ENCODE results near the gene SOX6. TPM values are rescaled to one million over a fixed set of nuclear protein-coding genes. Genes with fewer than 3 reads are reported as not detected.

SOX6 gene
- total and polyA plus RNA-seq, 2 donors (not counting 1 experiment from before 2014, with no cell fraction given): 3.0 to 5.1 TPM

GRCh38 chr11:16215352-16215751 is 141.0 kb downstream of the SOX6 start:
- H3K27me3 ChIP-seq (ENCODE audit: control insufficient read depth, insufficient read depth, low read length): no peaks in the 10 kb centered on the region
- no peak overlapping the region for H3K27ac ChIP-seq (ENCODE audit: insufficient read depth, low read length)
- H3K9me3 ChIP-seq (ENCODE audit: control insufficient read depth, insufficient read depth, low read depth, low read length): no peaks in the 10 kb centered on the region
- H4K20me1 ChIP-seq (ENCODE audit: control insufficient read depth, extremely low read depth, insufficient read depth, low read length): no peaks in the 10 kb centered on the region
- no peak for TF ChIP-seq EZH2 (IDR thresholded peaks at IDR 0.05; ENCODE audit: low read length, missing control alignments)
- TF ChIP-seq, protein P1, sequence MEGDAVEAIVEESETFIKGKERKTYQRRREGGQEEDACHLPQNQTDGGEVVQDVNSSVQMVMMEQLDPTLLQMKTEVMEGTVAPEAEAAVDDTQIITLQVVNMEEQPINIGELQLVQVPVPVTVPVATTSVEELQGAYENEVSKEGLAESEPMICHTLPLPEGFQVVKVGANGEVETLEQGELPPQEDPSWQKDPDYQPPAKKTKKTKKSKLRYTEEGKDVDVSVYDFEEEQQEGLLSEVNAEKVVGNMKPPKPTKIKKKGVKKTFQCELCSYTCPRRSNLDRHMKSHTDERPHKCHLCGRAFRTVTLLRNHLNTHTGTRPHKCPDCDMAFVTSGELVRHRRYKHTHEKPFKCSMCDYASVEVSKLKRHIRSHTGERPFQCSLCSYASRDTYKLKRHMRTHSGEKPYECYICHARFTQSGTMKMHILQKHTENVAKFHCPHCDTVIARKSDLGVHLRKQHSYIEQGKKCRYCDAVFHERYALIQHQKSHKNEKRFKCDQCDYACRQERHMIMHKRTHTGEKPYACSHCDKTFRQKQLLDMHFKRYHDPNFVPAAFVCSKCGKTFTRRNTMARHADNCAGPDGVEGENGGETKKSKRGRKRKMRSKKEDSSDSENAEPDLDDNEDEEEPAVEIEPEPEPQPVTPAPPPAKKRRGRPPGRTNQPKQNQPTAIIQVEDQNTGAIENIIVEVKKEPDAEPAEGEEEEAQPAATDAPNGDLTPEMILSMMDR (conservative IDR thresholded peaks at IDR 0.05 in 1 of 2, IDR thresholded peaks at IDR 0.05 in 1 of 2; ENCODE audit: low read depth in 1 of 2, low read length in 2 of 2): no peak
- H3K36me3 ChIP-seq (ENCODE audit: control insufficient read depth, insufficient read depth, low read length): no peaks in the 10 kb centered on the region
- no peak overlapping the region for H3K4me3 ChIP-seq (replicated peaks in 1 of 4; ENCODE audit: control extremely low read depth in 1 of 4, insufficient read depth in 1 of 4, low read depth in 3 of 4, low read length in 4 of 4)
- no peaks in the 10 kb centered on the region for H3K79me2 ChIP-seq (ENCODE audit: control insufficient read depth, insufficient read depth, low read length)
- no peak overlapping the region for H3K4me2 ChIP-seq (ENCODE audit: extremely low read depth, insufficient read depth, low read length)
- H3K4me1 ChIP-seq (ENCODE audit: control insufficient read depth, extremely low read depth, insufficient read depth, low read length): no peaks in the 10 kb centered on the region
- DNase-seq (ENCODE audit: low read depth in 2 of 2): no peak
- no peak overlapping the region for H2AFZ ChIP-seq (ENCODE audit: low read length)
- no peak overlapping the region for H3K9ac ChIP-seq (ENCODE audit: insufficient read depth, low read length)

DNA sequence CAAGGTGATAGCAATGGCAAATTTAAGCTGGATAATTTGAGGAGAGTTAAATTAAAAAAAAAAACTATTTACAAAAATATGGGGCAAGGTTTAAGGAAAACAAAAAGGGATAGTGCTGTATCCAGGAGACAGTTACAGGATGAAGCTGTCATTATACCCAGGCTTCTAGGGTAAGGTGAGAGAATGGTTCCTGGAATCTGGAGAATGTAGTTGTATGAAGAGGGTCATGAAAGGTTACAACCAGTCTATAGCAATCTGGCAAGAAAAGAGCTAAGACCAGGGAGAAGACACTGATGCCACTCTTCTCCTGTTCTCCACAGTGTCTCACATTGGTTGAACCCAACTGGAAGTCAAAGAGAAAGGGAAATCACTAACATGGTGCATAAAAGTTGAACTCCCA is 144.9 kb downstream of the SOX6 start:
- TF ChIP-seq, protein P1 (conservative IDR thresholded peaks at IDR 0.05 in 1 of 2, IDR thresholded peaks at IDR 0.05 in 1 of 2; ENCODE audit: low read depth in 1 of 2, low read length in 2 of 2): no peak
- TF ChIP-seq EZH2 (IDR thresholded peaks at IDR 0.05; ENCODE audit: low read length, missing control alignments): no peak
- Histone ChIP-seq H3K36me3 (ENCODE audit: control insufficient read depth, insufficient read depth, low read length) (no peaks in the 10 kb centered on the region), H3K27me3 (ENCODE audit: control insufficient read depth, insufficient read depth, low read length) (no peaks in the 10 kb centered on the region), H4K20me1 (ENCODE audit: control insufficient read depth, extremely low read depth, insufficient read depth, low read length) (no peaks in the 10 kb centered on the region), H3K4me1 (ENCODE audit: control insufficient read depth, extremely low read depth, insufficient read depth, low read length) (no peaks in the 10 kb centered on the region), H3K4me3 (replicated peaks in 1 of 4; ENCODE audit: control extremely low read depth in 1 of 4, insufficient read depth in 1 of 4, low read depth in 3 of 4, low read length in 4 of 4) (no peak overlapping the region), H3K9ac (ENCODE audit: insufficient read depth, low read length) (no peak overlapping the region), H3K79me2 (ENCODE audit: control insufficient read depth, insufficient read depth, low read length) (no peaks in the 10 kb centered on the region), H3K4me2 (ENCODE audit: extremely low read depth, insufficient read depth, low read length) (no peak overlapping the region), H3K9me3 (ENCODE audit: control insufficient read depth, insufficient read depth, low read depth, low read length) (no peaks in the 10 kb centered on the region), H2AFZ (ENCODE audit: low read length) (no peak overlapping the region), H3K27ac (ENCODE audit: insufficient read depth, low read length) (no peak overlapping the region)
- DNase-seq (ENCODE audit: low read depth in 2 of 2): no peak

DNA sequence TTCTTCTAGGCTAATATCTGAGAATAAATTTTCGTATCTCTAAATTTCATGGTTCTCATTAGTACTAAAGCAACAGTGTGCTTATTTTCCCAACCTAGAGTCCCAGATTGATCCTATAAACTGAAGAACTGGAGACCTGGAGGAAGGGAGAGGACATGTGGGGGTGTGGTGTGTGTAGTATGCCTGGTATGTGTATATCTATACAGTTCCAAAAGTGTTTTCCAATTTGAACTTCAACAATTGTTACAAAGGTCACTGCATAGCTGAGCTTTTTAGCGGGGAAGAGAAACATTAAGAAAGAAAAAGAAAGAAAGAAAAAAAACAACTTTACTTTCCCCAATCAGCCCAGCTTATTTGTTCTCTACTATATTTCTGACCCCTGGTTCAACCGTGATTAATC is 152.1 kb downstream of the SOX6 start:
- H3K4me3 ChIP-seq (replicated peaks in 1 of 4; ENCODE audit: control extremely low read depth in 1 of 4, insufficient read depth in 1 of 4, low read depth in 3 of 4, low read length in 4 of 4): no peak overlapping the region
- no peaks in the 10 kb centered on the region for H3K9me3 ChIP-seq (ENCODE audit: control insufficient read depth, insufficient read depth, low read depth, low read length)
- no peaks in the 10 kb centered on the region for H4K20me1 ChIP-seq (ENCODE audit: control insufficient read depth, extremely low read depth, insufficient read depth, low read length)
- no peak for TF ChIP-seq EZH2 (IDR thresholded peaks at IDR 0.05; ENCODE audit: low read length, missing control alignments)
- TF ChIP-seq, protein P1 (conservative IDR thresholded peaks at IDR 0.05 in 1 of 2, IDR thresholded peaks at IDR 0.05 in 1 of 2; ENCODE audit: low read depth in 1 of 2, low read length in 2 of 2): no peak
- H2AFZ ChIP-seq (ENCODE audit: low read length): no peak overlapping the region
- no peaks in the 10 kb centered on the region for H3K79me2 ChIP-seq (ENCODE audit: control insufficient read depth, insufficient read depth, low read length)
- no peaks in the 10 kb centered on the region for H3K4me1 ChIP-seq (ENCODE audit: control insufficient read depth, extremely low read depth, insufficient read depth, low read length)
- no peak overlapping the region for H3K9ac ChIP-seq (ENCODE audit: insufficient read depth, low read length)
- DNase-seq (ENCODE audit: low read depth in 2 of 2): peak in 1 of 2 donors; percentile 9
- H3K36me3 ChIP-seq (ENCODE audit: control insufficient read depth, insufficient read depth, low read length): no peaks in the 10 kb centered on the region
- H3K27me3 ChIP-seq (ENCODE audit: control insufficient read depth, insufficient read depth, low read length): no peaks in the 10 kb centered on the region
- no peak overlapping the region for H3K4me2 ChIP-seq (ENCODE audit: extremely low read depth, insufficient read depth, low read length)
- no peak overlapping the region for H3K27ac ChIP-seq (ENCODE audit: insufficient read depth, low read length)

All from fibroblast of lung (primary cell).